Measurements from ENCODE around the gene CDK5RAP3. TPM values are rescaled to one million over a fixed set of nuclear protein-coding genes. Genes with fewer than 3 reads are reported as not detected.

CDK5RAP3 gene
- polyA plus RNA-seq, 1 donor from 2014 or later: 343 TPM

DNA sequence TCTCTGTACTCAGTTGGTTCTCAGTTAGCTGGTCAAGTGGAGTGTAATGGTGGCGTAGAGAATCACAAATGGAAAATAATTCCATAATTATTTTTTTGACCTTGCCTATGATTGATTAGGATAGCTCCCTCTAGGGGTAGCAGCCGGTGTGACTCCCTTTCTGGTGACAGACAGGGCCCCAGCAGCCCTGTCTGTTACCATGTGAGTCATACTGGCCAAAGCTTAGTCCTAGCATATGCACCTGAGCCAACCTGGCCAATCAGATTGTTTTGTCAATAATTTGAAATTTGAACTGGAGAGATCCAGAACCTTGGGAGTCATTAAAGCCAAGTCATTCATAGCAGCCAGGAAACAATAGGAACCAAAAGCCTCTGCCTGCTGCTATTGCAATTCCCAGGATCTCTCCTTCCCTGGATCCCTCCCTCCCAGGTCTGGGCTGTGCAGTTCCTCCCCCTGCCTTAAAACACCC lies 23.9 kb upstream of the CDK5RAP3 start:
- H3K27ac ChIP-seq (ENCODE audit: low read length): no peak overlapping the region
- H3K27me3 ChIP-seq (ENCODE audit: insufficient read depth, low read depth, low read length): no peaks in the 10 kb centered on the region
- H3K9me3 ChIP-seq (ENCODE audit: low read length): no peaks in the 10 kb centered on the region
- H3F3A ChIP-seq (ENCODE audit: insufficient read depth, low read length, poor library complexity, severe bottlenecking): no peaks in the 10 kb centered on the region
- H3K9ac ChIP-seq (ENCODE audit: low read length): no peak overlapping the region
- H2AFZ ChIP-seq (ENCODE audit: low read depth, low read length): no peak overlapping the region
- H3K79me2 ChIP-seq (replicated peaks; ENCODE audit: insufficient read depth, low read length): no peaks in the 10 kb centered on the region
- H3K4me3 ChIP-seq (ENCODE audit: low read length): no peak overlapping the region
- H4K20me1 ChIP-seq (ENCODE audit: insufficient read depth): no peaks in the 10 kb centered on the region
- TF ChIP-seq, protein P1, sequence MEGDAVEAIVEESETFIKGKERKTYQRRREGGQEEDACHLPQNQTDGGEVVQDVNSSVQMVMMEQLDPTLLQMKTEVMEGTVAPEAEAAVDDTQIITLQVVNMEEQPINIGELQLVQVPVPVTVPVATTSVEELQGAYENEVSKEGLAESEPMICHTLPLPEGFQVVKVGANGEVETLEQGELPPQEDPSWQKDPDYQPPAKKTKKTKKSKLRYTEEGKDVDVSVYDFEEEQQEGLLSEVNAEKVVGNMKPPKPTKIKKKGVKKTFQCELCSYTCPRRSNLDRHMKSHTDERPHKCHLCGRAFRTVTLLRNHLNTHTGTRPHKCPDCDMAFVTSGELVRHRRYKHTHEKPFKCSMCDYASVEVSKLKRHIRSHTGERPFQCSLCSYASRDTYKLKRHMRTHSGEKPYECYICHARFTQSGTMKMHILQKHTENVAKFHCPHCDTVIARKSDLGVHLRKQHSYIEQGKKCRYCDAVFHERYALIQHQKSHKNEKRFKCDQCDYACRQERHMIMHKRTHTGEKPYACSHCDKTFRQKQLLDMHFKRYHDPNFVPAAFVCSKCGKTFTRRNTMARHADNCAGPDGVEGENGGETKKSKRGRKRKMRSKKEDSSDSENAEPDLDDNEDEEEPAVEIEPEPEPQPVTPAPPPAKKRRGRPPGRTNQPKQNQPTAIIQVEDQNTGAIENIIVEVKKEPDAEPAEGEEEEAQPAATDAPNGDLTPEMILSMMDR (IDR thresholded peaks at IDR 0.05; ENCODE audit: poor library complexity, severe bottlenecking): peak; percentile 58
- TF ChIP-seq EP300 (conservative IDR thresholded peaks at IDR 0.05; ENCODE audit: poor library complexity, severe bottlenecking): no peak
- H3K4me2 ChIP-seq (ENCODE audit: low read length): no peak overlapping the region
- H3K9me2 ChIP-seq (ENCODE audit: insufficient read depth, low read length): no peaks in the 10 kb centered on the region
- H3K36me3 ChIP-seq (ENCODE audit: insufficient read depth, low read length): no peaks in the 10 kb centered on the region

DNA sequence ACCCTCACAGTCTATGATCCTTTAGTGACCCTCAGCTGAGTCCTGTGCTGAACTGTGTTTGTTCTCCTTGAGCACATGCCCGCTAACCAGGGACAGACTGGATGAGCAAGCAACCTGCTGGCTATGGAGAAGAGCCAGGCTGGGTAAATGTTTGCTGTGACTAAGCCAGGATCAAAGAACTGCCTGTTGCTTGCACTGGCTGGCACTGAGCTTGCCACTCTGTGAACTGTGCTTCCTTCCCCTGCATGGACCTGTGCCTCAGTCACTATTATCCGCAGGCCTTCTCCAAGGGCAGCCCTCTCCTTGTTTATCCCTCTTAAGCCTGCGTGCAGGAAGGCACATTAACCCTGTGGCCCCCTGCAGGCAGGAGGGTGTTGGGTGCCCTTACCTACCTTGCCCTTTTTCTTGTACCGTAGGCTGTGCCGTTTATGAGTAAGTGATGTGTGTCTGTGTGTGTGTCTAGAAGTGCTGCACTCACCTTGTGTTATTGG lies 22.2 kb upstream of the CDK5RAP3 start:
- no peaks in the 10 kb centered on the region for H3K36me3 ChIP-seq (ENCODE audit: insufficient read depth, low read length)
- no peaks in the 10 kb centered on the region for H4K20me1 ChIP-seq (ENCODE audit: insufficient read depth)
- H3K9ac ChIP-seq (ENCODE audit: low read length): no peak overlapping the region
- H3K27me3 ChIP-seq (ENCODE audit: insufficient read depth, low read depth, low read length): no peaks in the 10 kb centered on the region
- no peak overlapping the region for H3K4me3 ChIP-seq (ENCODE audit: low read length)
- no peaks in the 10 kb centered on the region for H3K9me2 ChIP-seq (ENCODE audit: insufficient read depth, low read length)
- no peak overlapping the region for H3K4me2 ChIP-seq (ENCODE audit: low read length)
- no peaks in the 10 kb centered on the region for H3F3A ChIP-seq (ENCODE audit: insufficient read depth, low read length, poor library complexity, severe bottlenecking)
- TF ChIP-seq, protein P1 (IDR thresholded peaks at IDR 0.05; ENCODE audit: poor library complexity, severe bottlenecking): no peak
- TF ChIP-seq, protein P2, sequence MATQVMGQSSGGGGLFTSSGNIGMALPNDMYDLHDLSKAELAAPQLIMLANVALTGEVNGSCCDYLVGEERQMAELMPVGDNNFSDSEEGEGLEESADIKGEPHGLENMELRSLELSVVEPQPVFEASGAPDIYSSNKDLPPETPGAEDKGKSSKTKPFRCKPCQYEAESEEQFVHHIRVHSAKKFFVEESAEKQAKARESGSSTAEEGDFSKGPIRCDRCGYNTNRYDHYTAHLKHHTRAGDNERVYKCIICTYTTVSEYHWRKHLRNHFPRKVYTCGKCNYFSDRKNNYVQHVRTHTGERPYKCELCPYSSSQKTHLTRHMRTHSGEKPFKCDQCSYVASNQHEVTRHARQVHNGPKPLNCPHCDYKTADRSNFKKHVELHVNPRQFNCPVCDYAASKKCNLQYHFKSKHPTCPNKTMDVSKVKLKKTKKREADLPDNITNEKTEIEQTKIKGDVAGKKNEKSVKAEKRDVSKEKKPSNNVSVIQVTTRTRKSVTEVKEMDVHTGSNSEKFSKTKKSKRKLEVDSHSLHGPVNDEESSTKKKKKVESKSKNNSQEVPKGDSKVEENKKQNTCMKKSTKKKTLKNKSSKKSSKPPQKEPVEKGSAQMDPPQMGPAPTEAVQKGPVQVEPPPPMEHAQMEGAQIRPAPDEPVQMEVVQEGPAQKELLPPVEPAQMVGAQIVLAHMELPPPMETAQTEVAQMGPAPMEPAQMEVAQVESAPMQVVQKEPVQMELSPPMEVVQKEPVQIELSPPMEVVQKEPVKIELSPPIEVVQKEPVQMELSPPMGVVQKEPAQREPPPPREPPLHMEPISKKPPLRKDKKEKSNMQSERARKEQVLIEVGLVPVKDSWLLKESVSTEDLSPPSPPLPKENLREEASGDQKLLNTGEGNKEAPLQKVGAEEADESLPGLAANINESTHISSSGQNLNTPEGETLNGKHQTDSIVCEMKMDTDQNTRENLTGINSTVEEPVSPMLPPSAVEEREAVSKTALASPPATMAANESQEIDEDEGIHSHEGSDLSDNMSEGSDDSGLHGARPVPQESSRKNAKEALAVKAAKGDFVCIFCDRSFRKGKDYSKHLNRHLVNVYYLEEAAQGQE (IDR thresholded peaks at IDR 0.05; ENCODE audit: borderline replicate concordance): no peak
- TF ChIP-seq SMC3 (conservative IDR thresholded peaks at IDR 0.05; ENCODE audit: poor library complexity) (no peak), MXI1 (conservative IDR thresholded peaks at IDR 0.05; ENCODE audit: poor library complexity, severe bottlenecking) (no peak), TAF1 (IDR thresholded peaks at IDR 0.05; ENCODE audit: low read depth) (no peak), EZH2 (IDR thresholded peaks at IDR 0.05; ENCODE audit: borderline replicate concordance, insufficient read depth, low read length, poor library complexity, severe bottlenecking) (no peak), POLR2AphosphoS5 (IDR thresholded peaks at IDR 0.05) (no peak), RAD21 (conservative IDR thresholded peaks at IDR 0.05) (no peak), EP300 (conservative IDR thresholded peaks at IDR 0.05; ENCODE audit: poor library complexity, severe bottlenecking) (no peak)
- no peak overlapping the region for H2AFZ ChIP-seq (ENCODE audit: low read depth, low read length)
- H3K9me3 ChIP-seq (ENCODE audit: low read length): no peaks in the 10 kb centered on the region
- H3K27ac ChIP-seq (ENCODE audit: low read length): no peak overlapping the region
- no peaks in the 10 kb centered on the region for H3K79me2 ChIP-seq (replicated peaks; ENCODE audit: insufficient read depth, low read length)
